H1 (cell line): ENCODE measurements around the gene CRIP1. TPM values are rescaled to one million over a fixed set of nuclear protein-coding genes. Genes with fewer than 3 reads are reported as not detected.

ENCODE experiments used
- CTCF ChIA-PET: fragments of 300-600 bp; sonication (Branson Sonifier 250); formaldehyde crosslinking; loops from one replicate; lab custom pipeline; 2021; ENCODE audit not compliant: partially characterized antibody; lab: Charles Lee
- POLR2A ChIA-PET: fragments of 300-600 bp; sonication (Branson Sonifier 250); formaldehyde crosslinking; loops from one replicate; lab custom pipeline; 2021; ENCODE audit warnings: inconsistent platforms; ENCODE audit not compliant: partially characterized antibody; lab: Charles Lee
- DNase-seq, 2 experiments: peaks; one replicate each; pipeline versions ENCODE4 v3.0.0 to v3.0.0-alpha.2; 2010 to 2022; ENCODE audit warnings: low spot score in 2 of 2, low read depth in 1 of 2, mixed read lengths in 1 of 2
- FAIRE-seq: peaks from 2 replicates; lab custom pipeline; 2011; peaks lifted over from hg19 to GRCh38; lab: Jason Lieb, UNC
- H2AFZ ChIP-seq: 2 replicates; pipeline ENCODE4 v1.8.1; 2012; ENCODE audit warnings: low read length, inconsistent platforms
- H2AK5ac ChIP-seq: 2 replicates; pipeline ENCODE4 v1.6.1; 2013; ENCODE audit warnings: low read depth, low read length
- H2BK120ac ChIP-seq: replicated peaks from 2 replicates; pipeline ENCODE3; 2013; ENCODE audit warnings: low read depth, low read length, inconsistent platforms
- H2BK12ac ChIP-seq: 2 replicates; pipeline ENCODE4 v1.6.1; 2013; ENCODE audit warnings: low read depth, low read length
- H2BK15ac ChIP-seq: 2 replicates; pipeline ENCODE4 v1.6.1; 2013; ENCODE audit warnings: low read length
- H2BK20ac ChIP-seq: 2 replicates; pipeline ENCODE4 v1.6.1; 2013; ENCODE audit warnings: low read length
- H2BK5ac ChIP-seq: 2 replicates; pipeline ENCODE4 v1.6.1; 2013; ENCODE audit warnings: low read depth, low read length
- H3K14ac ChIP-seq: 2 replicates; pipeline ENCODE4 v1.6.1; 2013; ENCODE audit warnings: inconsistent platforms; ENCODE audit not compliant: insufficient read length
- H3K18ac ChIP-seq: 2 replicates; pipeline ENCODE4 v1.6.1; 2013; ENCODE audit warnings: low read length; ENCODE audit errors: extremely low read depth
- H3K23ac ChIP-seq: 2 replicates; pipeline ENCODE4 v1.6.1; 2013; ENCODE audit warnings: inconsistent platforms; ENCODE audit not compliant: insufficient read length
- H3K23me2 ChIP-seq: 2 replicates; pipeline ENCODE4 v1.6.1; 2013; ENCODE audit warnings: low read depth, low read length
- H3K27ac ChIP-seq: 2 replicates; pipeline ENCODE4 v1.6.1; 2011; ENCODE audit warnings: low read depth, low read length, inconsistent platforms
- H3K27me3 ChIP-seq, 4 experiments: replicated peaks in 1 of 4; 1 replicate in 1 of 4; 2 replicates in 3 of 4; pipeline versions ENCODE4 v1.6.1 to v1.8.1; 2011 to 2013; ENCODE audit warnings: low read length in 3 of 4, mild to moderate bottlenecking in 3 of 4, inconsistent platforms in 2 of 4, mixed read lengths in 2 of 4, moderate library complexity in 1 of 4; ENCODE audit not compliant: control insufficient read depth in 3 of 4, insufficient read depth in 3 of 4; ENCODE audit errors: extremely low read depth in 1 of 4
- H3K36me3 ChIP-seq, 4 experiments: 2 replicates each; pipeline versions ENCODE4 v1.6.1 to v1.8.1; 2011 to 2013; ENCODE audit warnings: mild to moderate bottlenecking in 4 of 4, low read length in 3 of 4, moderate library complexity in 2 of 4, control low read depth in 1 of 4, inconsistent platforms in 1 of 4; ENCODE audit not compliant: insufficient read depth in 4 of 4, control insufficient read depth in 2 of 4
- H3K4ac ChIP-seq: replicated peaks from 2 replicates; pipeline ENCODE3; 2013; ENCODE audit warnings: low read length, low read depth, mixed read lengths, inconsistent platforms; ENCODE audit not compliant: insufficient read length
- H3K4me1 ChIP-seq, 4 experiments: replicated peaks in 1 of 4; 1 replicate in 1 of 4; 2 replicates in 3 of 4; pipeline versions ENCODE4 v1.6.1 to v1.8.1; 2011 to 2013; ENCODE audit warnings: low read length in 3 of 4, inconsistent platforms in 2 of 4, mixed read lengths in 1 of 4; ENCODE audit not compliant: insufficient read depth in 4 of 4, control insufficient read depth in 3 of 4
- H3K4me2 ChIP-seq, 2 experiments: 2 replicates each; pipeline versions ENCODE4 v1.6.1 to v1.8.1; 2011 to 2013; ENCODE audit warnings: low read depth in 2 of 2, low read length in 2 of 2, control low read depth in 1 of 2, inconsistent platforms in 1 of 2, mild to moderate bottlenecking in 1 of 2; ENCODE audit not compliant: insufficient read depth in 1 of 2
- H3K4me3 ChIP-seq, 4 experiments: fragments of 200-600, 300-600 bp in 1 of 4; sonication (generic), shearing (Covaris generic), sonication (Bioruptor Twin) in 1 of 4; 2 replicates each; pipeline versions ENCODE4 v1.5.1 to v1.8.1; 2011 to 2016; ENCODE audit warnings: low read length in 4 of 4, low read depth in 3 of 4, control low read depth in 2 of 4, inconsistent platforms in 2 of 4, mild to moderate bottlenecking in 2 of 4, mixed read lengths in 1 of 4, moderate library complexity in 1 of 4; ENCODE audit not compliant: insufficient read depth in 2 of 4; ENCODE audit errors: extremely low read depth in 1 of 4
- H3K56ac ChIP-seq: replicated peaks from 2 replicates; pipeline ENCODE3; 2013; ENCODE audit warnings: low read depth, mild to moderate bottlenecking, mixed read lengths, low read length, inconsistent platforms; ENCODE audit not compliant: insufficient read length
- H3K79me1 ChIP-seq: 2 replicates; pipeline ENCODE4 v1.6.1; 2013; ENCODE audit warnings: low read depth, low read length, control low read depth
- H3K79me2 ChIP-seq, 2 experiments: 2 replicates each; pipeline versions ENCODE4 v1.6.1 to v1.8.1; 2012 to 2013; ENCODE audit warnings: low read length in 2 of 2, mild to moderate bottlenecking in 2 of 2, inconsistent platforms in 1 of 2; ENCODE audit not compliant: insufficient read depth in 2 of 2, control insufficient read depth in 1 of 2
- H3K9ac ChIP-seq, 4 experiments: replicated peaks in 1 of 4; 1 replicate in 1 of 4; 2 replicates in 3 of 4; pipeline versions ENCODE4 v1.6.1 to v1.8.1; 2011 to 2013; ENCODE audit warnings: low read depth in 3 of 4, low read length in 3 of 4, control low read depth in 2 of 4, mild to moderate bottlenecking in 2 of 4, moderate library complexity in 2 of 4, inconsistent platforms in 1 of 4; ENCODE audit errors: extremely low read depth in 1 of 4
- H3K9me3 ChIP-seq, 2 experiments: 2 replicates each; pipeline versions ENCODE4 v1.6.1 to v1.8.1; 2012 to 2013; ENCODE audit warnings: mild to moderate bottlenecking in 2 of 2, moderate library complexity in 2 of 2, control low read depth in 1 of 2, inconsistent platforms in 1 of 2, low read depth in 1 of 2, low read length in 1 of 2, mixed read lengths in 1 of 2; ENCODE audit not compliant: insufficient read depth in 2 of 2
- H4K20me1 ChIP-seq, 2 experiments: replicated peaks in 1 of 2; 2 replicates each; pipeline versions ENCODE3 to v1.8.1; 2011 to 2013; ENCODE audit warnings: inconsistent platforms in 2 of 2, low read length in 2 of 2, mild to moderate bottlenecking in 1 of 2; ENCODE audit not compliant: insufficient read depth in 2 of 2, control insufficient read depth in 1 of 2
- H4K5ac ChIP-seq: 2 replicates; pipeline ENCODE4 v1.6.1; 2013; ENCODE audit warnings: low read length, low read depth, mixed read lengths, inconsistent platforms; ENCODE audit not compliant: insufficient read length
- H4K8ac ChIP-seq: 2 replicates; pipeline ENCODE4 v1.8.0; 2013; ENCODE audit warnings: mild to moderate bottlenecking, moderate library complexity, low read length, inconsistent platforms; ENCODE audit not compliant: insufficient read depth; ENCODE audit errors: extremely low read depth
- H4K91ac ChIP-seq: replicated peaks from 2 replicates; pipeline ENCODE3; 2013; ENCODE audit warnings: low read length, mixed read lengths, inconsistent platforms; ENCODE audit not compliant: insufficient read length
- ATF2 ChIP-seq: IDR thresholded peaks from 2 replicates; pipeline ENCODE4 v1.6.1; 2012; ENCODE audit warnings: low read length, inconsistent platforms
- ATF3 ChIP-seq: IDR thresholded peaks from 2 replicates; pipeline ENCODE4 v1.6.1; 2011; ENCODE audit warnings: low read depth, mild to moderate bottlenecking, low read length; ENCODE audit not compliant: insufficient read depth
- MAX ChIP-seq: IDR thresholded peaks from 2 replicates; pipeline ENCODE4 v1.6.1; 2012; ENCODE audit warnings: inconsistent platforms
- NANOG ChIP-seq: IDR thresholded peaks from 2 replicates; pipeline ENCODE4 v1.6.1; 2011; ENCODE audit warnings: low read length, low read depth, mild to moderate bottlenecking, inconsistent platforms; ENCODE audit not compliant: insufficient read depth, poor library complexity, severe bottlenecking
- SAP30 ChIP-seq: fragments of 300-600 bp; sonication (generic); IDR thresholded peaks from 2 replicates; pipeline ENCODE4 v1.7.1; 2012; ENCODE audit warnings: low read length, moderate library complexity, mild to moderate bottlenecking, inconsistent platforms; ENCODE audit not compliant: insufficient read depth, insufficient replicate concordance
- SIN3A ChIP-seq, 2 experiments: IDR thresholded peaks in 1 of 2; conservative IDR thresholded peaks in 1 of 2; 2 replicates each; pipeline ENCODE4 v1.6.1; 2011 to 2012; ENCODE audit warnings: low read length in 2 of 2, improper control_type of control experiment in 1 of 2, low read depth in 1 of 2, mild to moderate bottlenecking in 1 of 2
- SP1 ChIP-seq: IDR thresholded peaks from 2 replicates; pipeline ENCODE4 v1.6.1; 2011; ENCODE audit warnings: low read depth, low read length
- SUZ12 ChIP-seq: fragments of 200-600 bp; sonication (generic); IDR thresholded peaks from 2 replicates; pipeline ENCODE4 v1.6.1; 2012; ENCODE audit warnings: mild to moderate bottlenecking, inconsistent platforms, low read length, moderate library complexity, mixed read lengths
- TAF7 ChIP-seq: optimal IDR thresholded peaks from 2 replicates; pipeline ENCODE3; 2011; ENCODE audit warnings: low read depth, mild to moderate bottlenecking, inconsistent platforms, low read length, moderate library complexity, borderline replicate concordance
- WGBS, 2 experiments: shearing (Covaris generic) in 1 of 2; methylation state at CpG; one replicate each; pipeline versions ENCODE4 v1.1.6 to v1.1.7; 2013 to 2015; ENCODE audit warnings: low lambda C conversion rate in 2 of 2, mixed read lengths in 2 of 2, inconsistent platforms in 1 of 2, low coverage in 1 of 2, missing lambda C conversion rate in 1 of 2; ENCODE audit not compliant: insufficient replicate concordance in 2 of 2, insufficient coverage in 1 of 2, insufficient read length in 1 of 2; ENCODE audit errors: extremely low coverage in 1 of 2, missing lambda C conversion rate in 1 of 2; 5-methylcytosine and 5-hydroxymethylcytosine counted together
- polyA plus RNA-seq, 7 experiments: library from polyadenylated mRNA; depleted of rRNA in 3 of 7; stranded (reverse) in 5 of 7; unstranded in 2 of 7; fragments of >200 nt in 5 of 7; fragments of 200-250 nt in 2 of 7; gene quantifications; 1 replicate in 5 of 7; 2 replicates in 1 of 7; 4 replicates in 1 of 7; pipeline versions ENCODE4 v1.2.1 to v1.2.3, GENCODE V29; 2011 to 2013; ENCODE audit warnings: missing spikeins in 2 of 7, mixed read lengths in 2 of 7
- total RNA-seq: library from RNA; stranded (reverse); fragmentation: NEBNext Ultra II Directional; extraction: Animal tissue kit (Norgen Biotek cat#: 25700); gene quantifications from 2 replicates; pipeline ENCODE4 v1.2.1, GENCODE V29; 2021

The CRIP1 gene
- total and polyA plus RNA-seq, 2 of the 8 experiments (the other 6 are each of a cell fraction or from before 2014, with no cell fraction given) = 1.2 to 2.2 TPM

GRCh38 chr14:105446971-105447370, 39.7 kb upstream of the CRIP1 start:
- H3K4me3 ChIP-seq = no peak overlapping the region
- H4K91ac ChIP-seq = no peak overlapping the region
- CTCF ChIA-PET = interaction anchor here (1.1 to 3.0 kb wide), 12 partner anchors 9 to 76 kb away, joined by 3 to 23 read pairs (median 6); no protein-coding TSS in a partner anchor
- no peaks in the 10 kb centered on the region for H3K23me2 ChIP-seq
- H2AFZ ChIP-seq = no peak overlapping the region
- H3K18ac ChIP-seq = no peak overlapping the region
- H3K27me3 ChIP-seq = no peaks in the 10 kb centered on the region
- no peak overlapping the region for H2AK5ac ChIP-seq
- H3K4me2 ChIP-seq = no peak overlapping the region
- no peak overlapping the region for H3K14ac ChIP-seq
- peaks cover 9 to 28% (median 21%) of the 10 kb centered on the region in 4 experiments; a peak in 6 of 8 replicates for H3K36me3 ChIP-seq
- 88% methylated on average over 14 of the region's 14 CpGs; no CpG with 5 or more reads in 1 of the 2 experiments for WGBS, 2 experiments
- H3K4ac ChIP-seq = no peak overlapping the region
- H3K9ac ChIP-seq = no peak overlapping the region
- H4K8ac ChIP-seq = no peak overlapping the region
- DNase-seq (no peak), FAIRE-seq (no peak)
- H3K23ac ChIP-seq = no peak overlapping the region
- peaks cover 13% of the 10 kb centered on the region; the same call in 1 of the 2 replicates for H3K79me1 ChIP-seq
- H4K20me1 ChIP-seq = peaks cover 14 to 17% of the 10 kb centered on the region in 2 experiments
- H3K56ac ChIP-seq = no peak overlapping the region
- no peak overlapping the region for H2BK15ac ChIP-seq
- H2BK12ac ChIP-seq = no peak overlapping the region
- H3K79me2 ChIP-seq = peaks cover 0 to 10% of the 10 kb centered on the region in 2 experiments; a peak in 2 of 4 replicates
- POLR2A ChIA-PET = interaction anchor here (1.2 to 3.0 kb wide), 3 partner anchors 14 to 54 kb away, joined by 4 to 21 read pairs (median 6); no protein-coding TSS in a partner anchor
- H2BK5ac ChIP-seq = no peak overlapping the region
- H3K27ac ChIP-seq = no peak overlapping the region
- no peak overlapping the region for H4K5ac ChIP-seq
- H3K4me1 ChIP-seq = no peaks in the 10 kb centered on the region
- no peak overlapping the region for H2BK120ac ChIP-seq
- H2BK20ac ChIP-seq = no peak overlapping the region
- no peaks in the 10 kb centered on the region for H3K9me3 ChIP-seq
- TF ChIP-seq SAP30 = no peak
- no peak for TF ChIP-seq SP1
- TF ChIP-seq NANOG = no peak
- no peak for TF ChIP-seq SUZ12
- TF ChIP-seq ATF3 = no peak
- TF ChIP-seq ATF2 = no peak
- TF ChIP-seq TAF7 = no peak
- no peak for TF ChIP-seq SIN3A (conservative IDR thresholded peaks at IDR 0.05 in 1 of 2, IDR thresholded peaks at IDR 0.05 in 1 of 2; ENCODE audit: low read depth in 1 of 2, low read length in 2 of 2)
- TF ChIP-seq MAX = no peak
